Esophagus squamous epithelium (tissue), 5 donors: ENCODE data around the gene ST3GAL2. TPM values are rescaled to one million over a fixed set of nuclear protein-coding genes. Genes with fewer than 3 reads are reported as not detected.

Experiments
- DNase-seq: peaks from one replicate; lab custom pipeline; 2025; lab: John Stamatoyannopoulos, UW
- H3K27ac ChIP-seq, 4 donors: fragments of 200-600 bp; sonication (generic); one replicate each; pipeline ENCODE4 v1.5.1; 2016 to 2019; ENCODE audit warnings: mild to moderate bottlenecking in 1 of 4
- H3K27me3 ChIP-seq, 4 donors: fragments of 200-600 bp; sonication (generic); 1 replicate in 3 of 4; 2 replicates in 1 of 4; pipeline versions ENCODE4 v1.5.1 to v1.6.0; 2017 to 2021; ENCODE audit warnings: antibody characterized with exemption in 1 of 4
- H3K36me3 ChIP-seq, 3 donors: fragments of 200-600 bp; sonication (generic); one replicate each; pipeline ENCODE4 v1.5.1; 2016 to 2019
- H3K4me1 ChIP-seq, 3 donors: fragments of 200-600 bp; sonication (generic); one replicate each; pipeline ENCODE4 v1.5.1; 2017 to 2019
- H3K4me3 ChIP-seq, 4 donors: fragments of 200-600 bp; sonication (generic); 1 replicate in 3 of 4; 2 replicates in 1 of 4; pipeline ENCODE4 v1.5.1; 2016 to 2019; ENCODE audit warnings: mild to moderate bottlenecking in 2 of 4, moderate library complexity in 1 of 4
- H3K9me3 ChIP-seq, 3 donors: fragments of 200-600 bp; sonication (generic); one replicate each; pipeline ENCODE4 v1.5.1; 2016 to 2019
- CTCF ChIP-seq, 6 experiments: fragments of 450-650 bp in 4 of 6; fragments of 200-600 bp in 2 of 6; sonication (generic) in 2 of 6; IDR thresholded peaks; one replicate each; pipeline ENCODE4 v1.5.1; 2016 to 2019; ENCODE audit warnings: antibody characterized with exemption in 6 of 6, mild to moderate bottlenecking in 4 of 6, moderate library complexity in 4 of 6
- POLR2A ChIP-seq, 4 donors: fragments of 450-650 bp; IDR thresholded peaks; one replicate each; pipeline ENCODE4 v1.6.1; 2017; ENCODE audit warnings: antibody characterized with exemption in 4 of 4, mild to moderate bottlenecking in 4 of 4, moderate library complexity in 3 of 4
- WGBS, 2 donors: methylation state at CpG; one replicate each; pipeline ENCODE4 v1.1.5; 2018; 5-methylcytosine and 5-hydroxymethylcytosine counted together
- intact Hi-C: fragments of 100-400 bp; cut with DNase I; formaldehyde crosslinking; loops from one replicate; pipeline ENCODE4 v1.15.0; 2022
- total RNA-seq, 4 donors: library from RNA; depleted of rRNA; stranded (reverse); fragments of >200 nt; gene quantifications; one replicate each; pipeline ENCODE4 v1.1.0, GENCODE V29; 2016
- donor health status: DM: yes; HTN: yes; CAD: no.

The ST3GAL2 gene, protein sequence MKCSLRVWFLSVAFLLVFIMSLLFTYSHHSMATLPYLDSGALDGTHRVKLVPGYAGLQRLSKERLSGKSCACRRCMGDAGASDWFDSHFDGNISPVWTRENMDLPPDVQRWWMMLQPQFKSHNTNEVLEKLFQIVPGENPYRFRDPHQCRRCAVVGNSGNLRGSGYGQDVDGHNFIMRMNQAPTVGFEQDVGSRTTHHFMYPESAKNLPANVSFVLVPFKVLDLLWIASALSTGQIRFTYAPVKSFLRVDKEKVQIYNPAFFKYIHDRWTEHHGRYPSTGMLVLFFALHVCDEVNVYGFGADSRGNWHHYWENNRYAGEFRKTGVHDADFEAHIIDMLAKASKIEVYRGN
- 1 to 10 TPM in 3 of 4 donors, under 1 TPM in 1; 0.80 to 6.5 (median 3.0) TPM for total RNA-seq

- Histone ChIP-seq H3K36me3 (no peaks in the 10 kb centered on the region), H3K9me3 (no peaks in the 10 kb centered on the region), H3K4me1 (peaks cover 15 to 50% (median 26%) of the 10 kb centered on the region in 3 donors), H3K4me3 (peak within 1 kb of the TSS; percentile 64 to 80 (median 72)), H3K27ac (peak within 1 kb of the TSS; percentile 52 to 86 (median 80)), H3K27me3 (no peaks in the 10 kb centered on the region)
- peak in 1 of 6 experiments; percentile 9 for TF ChIP-seq CTCF (IDR thresholded peaks at IDR 0.05)
- no peak for TF ChIP-seq POLR2A (IDR thresholded peaks at IDR 0.05)
- peak; percentile 81 for DNase-seq
- WGBS, 2 donors, result 5 to 7% methylated on average over 2 to 14 of the region's 86 CpGs
- intact Hi-C loops, result no loop called here
Observed at GRCh38 chr16:70438969-70439862, at the start of gene ST3GAL2. Gene ST3GAL2 (minus strand): TSS chr16:70439100. CDS start chr16:70398530, 40,570 bp downstream.

DNA sequence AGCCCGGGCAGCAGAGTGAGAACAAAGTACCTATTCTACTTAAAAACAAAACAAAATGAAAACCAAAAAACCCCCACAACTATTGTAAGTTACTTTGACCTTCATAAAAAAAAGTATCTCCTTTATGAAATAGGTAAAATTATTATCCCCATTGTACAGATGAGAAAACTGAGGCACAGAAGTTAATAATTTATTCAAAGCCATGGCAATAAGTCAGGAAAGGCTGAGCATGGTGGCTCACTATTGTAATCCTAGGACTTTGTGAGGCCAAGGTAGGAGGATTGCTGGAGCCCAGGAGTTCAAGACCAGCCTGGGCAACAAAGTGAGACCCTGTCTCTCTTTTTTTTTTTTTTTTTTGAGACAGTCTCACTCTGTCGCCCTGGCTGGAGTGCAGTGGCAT is 46.0 kb upstream of the ST3GAL2 start:
- H3K4me1 ChIP-seq, result no peaks in the 10 kb centered on the region
- H3K4me3 ChIP-seq, result no peak overlapping the region
- WGBS, 2 donors, result 77 to 97% methylated on average over 2 of the region's 2 CpGs
- peaks cover 4 to 98% (median 11%) of the 10 kb centered on the region in 3 donors for H3K36me3 ChIP-seq
- DNase-seq, result no peak
- H3K27ac ChIP-seq, result no peak overlapping the region
- H3K27me3 ChIP-seq, result no peaks in the 10 kb centered on the region
- H3K9me3 ChIP-seq, result no peaks in the 10 kb centered on the region
- TF ChIP-seq CTCF (IDR thresholded peaks at IDR 0.05), result no peak
- TF ChIP-seq POLR2A (IDR thresholded peaks at IDR 0.05), result no peak
- intact Hi-C loops, result no loop called here

- peaks cover 0 to 11% (median 2%) of the 10 kb centered on the region in 3 donors for H3K4me1 ChIP-seq
- H3K27ac ChIP-seq, result no peak overlapping the region
- peaks cover 4 to 98% (median 17%) of the 10 kb centered on the region in 3 donors for H3K36me3 ChIP-seq
- intact Hi-C loops, result no loop called here
- TF ChIP-seq CTCF (IDR thresholded peaks at IDR 0.05) (no peak), POLR2A (IDR thresholded peaks at IDR 0.05) (no peak)
- no peak overlapping the region for H3K4me3 ChIP-seq
- H3K27me3 ChIP-seq, result no peaks in the 10 kb centered on the region
- no peak for DNase-seq
- H3K9me3 ChIP-seq, result no peaks in the 10 kb centered on the region
- 87 to 100% methylated on average over 1 to 4 of the region's 5 CpGs for WGBS, 2 donors
Observed at GRCh38 chr16:70483426-70483825, 44.5 kb upstream of the ST3GAL2 start.

DNA sequence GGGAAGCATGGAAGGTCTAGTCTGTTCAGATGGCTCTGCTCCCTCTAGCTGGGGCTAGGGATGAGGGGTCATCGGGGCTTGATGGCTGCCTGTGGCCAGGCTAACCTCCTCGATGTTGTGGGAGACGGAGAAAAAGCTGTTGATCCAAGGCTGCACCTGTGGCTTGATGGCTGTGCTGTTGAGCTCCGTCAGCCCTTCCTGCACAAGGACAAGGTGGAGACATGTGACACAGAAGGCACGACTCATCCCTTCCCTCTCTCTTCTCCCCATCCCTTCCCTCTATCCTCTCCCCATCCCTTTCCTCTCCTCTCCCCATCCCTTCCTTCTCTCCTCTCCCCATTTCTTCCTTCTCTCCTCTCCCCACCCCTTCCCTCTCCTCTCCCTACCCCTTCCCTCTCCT is 43.7 kb upstream of the ST3GAL2 start:
- no peaks in the 10 kb centered on the region for H3K9me3 ChIP-seq
- no peaks in the 10 kb centered on the region for H3K27me3 ChIP-seq
- TF ChIP-seq POLR2A (IDR thresholded peaks at IDR 0.05) (no peak), CTCF (IDR thresholded peaks at IDR 0.05) (no peak)
- DNase-seq, result no peak
- WGBS, 2 donors, result 78 to 80% methylated on average over 5 of the region's 5 CpGs
- peaks cover 0 to 13% (median 3%) of the 10 kb centered on the region in 3 donors for H3K4me1 ChIP-seq
- H3K27ac ChIP-seq, result no peak overlapping the region
- intact Hi-C loops, result no loop called here
- H3K4me3 ChIP-seq, result no peak overlapping the region
- H3K36me3 ChIP-seq, result peaks cover 4 to 98% (median 17%) of the 10 kb centered on the region in 3 donors
